Endothelial cell of umbilical vein (primary cell): Measurements from ENCODE around the gene PDE1C.

Experiments
- EZH2 ChIP-seq: IDR thresholded peaks from 2 replicates; pipeline ENCODE4 v1.6.1; 2012; ENCODE audit warnings: borderline replicate concordance, low read depth, mild to moderate bottlenecking, moderate library complexity, low read length, inconsistent platforms; ENCODE audit not compliant: severe bottlenecking
- POLR2A ChIP-seq: IDR thresholded peaks from 2 replicates; pipeline ENCODE4 v1.6.1; 2012; ENCODE audit warnings: low read depth, mild to moderate bottlenecking, control low read depth, low read length
- POLR2AphosphoS5 ChIP-seq: IDR thresholded peaks from 2 replicates; pipeline ENCODE4 v1.6.1; 2012; ENCODE audit warnings: low read depth, mild to moderate bottlenecking, control low read depth, low read length, moderate library complexity; ENCODE audit not compliant: insufficient read depth
- TF ChIP-seq, protein P1 (sequence below): IDR thresholded peaks from 2 replicates; pipeline ENCODE4 v1.6.1; 2011; ENCODE audit not compliant: insufficient read depth, insufficient read length
- TF ChIP-seq, protein P2 (sequence below), 2 donors: IDR thresholded peaks; 1 replicate in 1 of 2; 2 replicates in 1 of 2; pipeline ENCODE4 v1.5.1; 2011; ENCODE audit warnings: low read length in 2 of 2, mild to moderate bottlenecking in 2 of 2, moderate library complexity in 2 of 2, control low read depth in 1 of 2, inconsistent platforms in 1 of 2, low read depth in 1 of 2; ENCODE audit not compliant: insufficient read depth in 1 of 2; ENCODE audit errors: extremely low read depth in 1 of 2

GRCh38 chr7:31729195-31729804 is 340.9 kb downstream of the PDE1C start:
- TF ChIP-seq, protein P1, sequence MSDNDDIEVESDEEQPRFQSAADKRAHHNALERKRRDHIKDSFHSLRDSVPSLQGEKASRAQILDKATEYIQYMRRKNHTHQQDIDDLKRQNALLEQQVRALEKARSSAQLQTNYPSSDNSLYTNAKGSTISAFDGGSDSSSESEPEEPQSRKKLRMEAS = no peak
- TF ChIP-seq POLR2AphosphoS5 = no peak
- TF ChIP-seq, protein P2, sequence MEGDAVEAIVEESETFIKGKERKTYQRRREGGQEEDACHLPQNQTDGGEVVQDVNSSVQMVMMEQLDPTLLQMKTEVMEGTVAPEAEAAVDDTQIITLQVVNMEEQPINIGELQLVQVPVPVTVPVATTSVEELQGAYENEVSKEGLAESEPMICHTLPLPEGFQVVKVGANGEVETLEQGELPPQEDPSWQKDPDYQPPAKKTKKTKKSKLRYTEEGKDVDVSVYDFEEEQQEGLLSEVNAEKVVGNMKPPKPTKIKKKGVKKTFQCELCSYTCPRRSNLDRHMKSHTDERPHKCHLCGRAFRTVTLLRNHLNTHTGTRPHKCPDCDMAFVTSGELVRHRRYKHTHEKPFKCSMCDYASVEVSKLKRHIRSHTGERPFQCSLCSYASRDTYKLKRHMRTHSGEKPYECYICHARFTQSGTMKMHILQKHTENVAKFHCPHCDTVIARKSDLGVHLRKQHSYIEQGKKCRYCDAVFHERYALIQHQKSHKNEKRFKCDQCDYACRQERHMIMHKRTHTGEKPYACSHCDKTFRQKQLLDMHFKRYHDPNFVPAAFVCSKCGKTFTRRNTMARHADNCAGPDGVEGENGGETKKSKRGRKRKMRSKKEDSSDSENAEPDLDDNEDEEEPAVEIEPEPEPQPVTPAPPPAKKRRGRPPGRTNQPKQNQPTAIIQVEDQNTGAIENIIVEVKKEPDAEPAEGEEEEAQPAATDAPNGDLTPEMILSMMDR (IDR thresholded peaks at IDR 0.05; ENCODE audit: extremely low read depth in 1 of 2, insufficient read depth in 1 of 2, low read depth in 1 of 2, low read length in 2 of 2) = no peak
- no peak for TF ChIP-seq POLR2A
- no peak for TF ChIP-seq EZH2
